NCI-H2081 treated with DMSO at 0.1 percent for 48 hours (cell line): ENCODE results near the gene SPACDR.

Experiments
- DNase-seq: peaks from one replicate; lab custom pipeline; 2025; lab: John Stamatoyannopoulos, UW

The SPACDR gene

GRCh38 chr7:100484673-100485045, 20.6 kb upstream of the SPACDR start:
- DNase-seq: no peak

GRCh38 chr7:100483722-100484672, 19.9 kb upstream of the SPACDR start, which contains the start of gene NYAP1:
Gene NYAP1 (plus strand): TSS chr7:100483927. CDS start chr7:100485312, 1,385 bp downstream.
- no peak for DNase-seq

- DNase-seq: no peak
Observed at GRCh38 chr7:100483090-100483721, 19.1 kb upstream of the SPACDR start.

GRCh38 chr7:100482728-100483089, 18.6 kb upstream of the SPACDR start:
- DNase-seq: no peak

- no peak for DNase-seq
Observed at GRCh38 chr7:100481466-100481865, 17.4 kb upstream of the SPACDR start.

GRCh38 chr7:100478958-100479660, 15.0 kb upstream of the SPACDR start, which contains the start of gene TSC22D4:
Gene TSC22D4 (minus strand): TSS chr7:100479214. CDS start chr7:100478038, 1,176 bp downstream.
- DNase-seq: no peak

- no peak for DNase-seq
Observed at GRCh38 chr7:100477871-100478267, 13.8 kb upstream of the SPACDR start.

GRCh38 chr7:100476903-100477870, 13.1 kb upstream of the SPACDR start:
- no peak for DNase-seq

- no peak for DNase-seq
Observed at GRCh38 chr7:100476101-100476780, 12.2 kb upstream of the SPACDR start.

GRCh38 chr7:100475549-100475948, 11.5 kb upstream of the SPACDR start:
- no peak for DNase-seq

GRCh38 chr7:100472854-100473499, 8.9 kb upstream of the SPACDR start:
- no peak for DNase-seq

- no peak for DNase-seq
Observed at GRCh38 chr7:100472121-100472851, 8.2 kb upstream of the SPACDR start.

- DNase-seq: no peak
Observed at GRCh38 chr7:100471021-100471420, 7.0 kb upstream of the SPACDR start.

GRCh38 chr7:100469227-100470044, 5.4 kb upstream of the SPACDR start:
- DNase-seq: no peak

- no peak for DNase-seq
Observed at GRCh38 chr7:100467638-100468373, 3.7 kb upstream of the SPACDR start.

GRCh38 chr7:100466653-100467605, 2.9 kb upstream of the SPACDR start:
- no peak for DNase-seq
